K562 (cell line): ENCODE results near the gene CEP43. TPM values are rescaled to one million over a fixed set of nuclear protein-coding genes. Genes with fewer than 3 reads are reported as not detected.

ENCODE experiments used
- CC2D1A ChIP-seq: fragments of 450-650 bp; IDR thresholded peaks from 2 replicates; pipeline ENCODE4 v1.6.1; 2017; ENCODE audit warnings: mild to moderate bottlenecking
- MED1 ChIP-seq: sonication (generic); formaldehyde crosslinking; IDR thresholded peaks from 2 replicates; pipeline ENCODE4 v1.8.1; 2023; ENCODE audit warnings: missing genetic modification reagents, borderline replicate concordance
- MTA1 ChIP-seq: fragments of 450-650 bp; IDR thresholded peaks from 2 replicates; pipeline ENCODE4 v1.6.1; 2017; ENCODE audit warnings: borderline replicate concordance
- NR1H2 ChIP-seq: sonication (generic); formaldehyde crosslinking; IDR thresholded peaks from 2 replicates; pipeline ENCODE4 v1.4.0; 2020; ENCODE audit warnings: mild to moderate bottlenecking, missing genetic modification reagents
- NRF1 ChIP-seq, 2 experiments: fragments of 450-650 bp; IDR thresholded peaks in 1 of 2; conservative IDR thresholded peaks in 1 of 2; 2 replicates each; pipeline ENCODE4 v1.6.1; 2014; ENCODE audit warnings: mild to moderate bottlenecking in 2 of 2
- PTRF ChIP-seq: fragments of 450-650 bp; IDR thresholded peaks from 2 replicates; pipeline ENCODE4 v1.6.1; 2016; ENCODE audit warnings: mild to moderate bottlenecking, missing genetic modification characterization, missing compliant biosample characterization
- RBM14 ChIP-seq: fragments of 200-400 bp; formaldehyde crosslinking; IDR thresholded peaks from 2 replicates; pipeline ENCODE4 v1.6.1; 2018; ENCODE audit warnings: low read depth, mild to moderate bottlenecking, low read length, moderate library complexity, borderline replicate concordance; ENCODE audit not compliant: insufficient read depth
- RCOR1 ChIP-seq, 2 experiments: IDR thresholded peaks; 2 replicates each; pipeline ENCODE4 v1.6.1; 2012; ENCODE audit warnings: low read depth in 2 of 2, low read length in 2 of 2, borderline replicate concordance in 1 of 2, improper control_type of control experiment in 1 of 2
- U2AF2 ChIP-seq: fragments of 200-400 bp; formaldehyde crosslinking; optimal IDR thresholded peaks from 2 replicates; pipeline ENCODE3; 2017; ENCODE audit warnings: low read depth, mild to moderate bottlenecking, low read length
- ZNF232 ChIP-seq: sonication (generic); formaldehyde crosslinking; IDR thresholded peaks from 2 replicates; pipeline ENCODE4 v1.8.0; 2022; ENCODE audit warnings: mild to moderate bottlenecking, missing genetic modification reagents
- ZNF41 ChIP-seq: fragments of 250-450 bp; sonication (Bioruptor Pico); conservative IDR thresholded peaks from 2 replicates; pipeline ENCODE4 v1.4.0; 2020; ENCODE audit warnings: mild to moderate bottlenecking
- ZNF77 ChIP-seq: fragments of 250-450 bp; sonication (Bioruptor Pico); IDR thresholded peaks from 2 replicates; pipeline ENCODE4 v1.5.0; 2020
- polyA plus RNA-seq, 8 experiments: library from polyadenylated mRNA; depleted of rRNA in 4 of 8; stranded (reverse) in 5 of 8; unstranded in 3 of 8; fragments of >200 nt; fragmentation: Nextera tagmentation in 2 of 8; fragmentation: Illumina TruSeq in 1 of 8; extraction: Ambion mirVana in 2 of 8; extraction: Trizol in 1 of 8; gene quantifications; 2 replicates each; pipeline versions ENCODE4 v1.2.1 to v1.2.3, GENCODE V29; 2011 to 2014; ENCODE audit warnings: inconsistent platforms in 1 of 8, missing spikeins in 1 of 8
- total RNA-seq, 7 experiments: library from RNA; depleted of rRNA in 6 of 7; stranded (reverse); fragments of >200 nt in 6 of 7; fragmentation: Illumina TruSeq in 2 of 7; extraction: Trizol in 2 of 7; gene quantifications; 2 replicates each; pipeline versions ENCODE4 v1.2.1 to v1.2.3, GENCODE V29; 2011 to 2021; ENCODE audit warnings: low replicate concordance in 1 of 7
- TF ChIP-seq, protein P1 (sequence below): sonication (generic); formaldehyde crosslinking; IDR thresholded peaks from 2 replicates; pipeline ENCODE4 v1.8.0; 2022; ENCODE audit warnings: mild to moderate bottlenecking, missing genetic modification reagents
- TF ChIP-seq, protein P2 (sequence below): sonication (generic); formaldehyde crosslinking; IDR thresholded peaks from 2 replicates; pipeline ENCODE4 v1.9.0; 2022; ENCODE audit warnings: mild to moderate bottlenecking, missing genetic modification reagents
- TF ChIP-seq, protein P3 (sequence below): fragments of 250-450 bp; sonication (Bioruptor Pico); IDR thresholded peaks from 2 replicates; pipeline ENCODE4 v1.9.0; 2021; ENCODE audit warnings: mild to moderate bottlenecking, inconsistent platforms
- TF ChIP-seq, protein P4 (sequence below): sonication (generic); formaldehyde crosslinking; IDR thresholded peaks from 2 replicates; pipeline ENCODE4 v1.8.0; 2023; ENCODE audit warnings: mild to moderate bottlenecking, missing genetic modification reagents

Gene CEP43
- total and polyA plus RNA-seq, 9 of the 15 experiments (the other 6 are each of a cell fraction or from before 2014, with no cell fraction given), result 15.2 to 55.7 (median 47.4) TPM

DNA sequence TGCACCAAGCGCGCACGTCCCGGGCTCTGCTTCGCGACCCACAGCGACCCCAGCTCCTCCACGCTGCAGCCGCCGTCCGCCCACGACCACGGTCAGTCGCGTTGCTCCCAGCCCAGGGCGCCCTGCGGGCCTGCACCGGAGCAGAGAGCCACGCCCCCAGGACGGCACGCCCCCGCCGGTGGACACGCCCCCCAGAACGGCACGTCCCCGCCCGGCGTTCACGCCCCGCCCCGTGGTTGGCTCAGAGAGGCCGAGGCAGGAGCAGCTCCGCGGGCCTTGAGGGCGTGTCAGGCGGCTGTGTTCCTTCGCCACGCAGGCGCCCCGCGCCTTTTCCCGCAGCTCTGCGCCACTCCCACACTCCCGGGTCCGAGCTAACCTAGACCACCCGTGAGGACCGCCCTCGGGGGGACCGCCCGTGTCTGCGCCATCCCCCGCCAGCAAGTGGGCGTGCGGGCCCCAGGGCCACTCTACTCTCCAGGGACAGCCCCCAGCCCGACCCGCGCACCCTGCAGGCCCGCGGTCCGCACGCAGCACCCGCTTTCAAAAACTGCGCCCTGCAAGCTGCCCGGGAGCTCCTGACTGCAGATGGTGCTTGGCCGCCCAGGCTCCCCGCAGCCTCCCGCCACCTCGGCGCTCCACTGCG is 42.6 kb upstream of the CEP43 start, which contains the start of gene RNASET2 (continued):
- TF ChIP-seq, protein P1, sequence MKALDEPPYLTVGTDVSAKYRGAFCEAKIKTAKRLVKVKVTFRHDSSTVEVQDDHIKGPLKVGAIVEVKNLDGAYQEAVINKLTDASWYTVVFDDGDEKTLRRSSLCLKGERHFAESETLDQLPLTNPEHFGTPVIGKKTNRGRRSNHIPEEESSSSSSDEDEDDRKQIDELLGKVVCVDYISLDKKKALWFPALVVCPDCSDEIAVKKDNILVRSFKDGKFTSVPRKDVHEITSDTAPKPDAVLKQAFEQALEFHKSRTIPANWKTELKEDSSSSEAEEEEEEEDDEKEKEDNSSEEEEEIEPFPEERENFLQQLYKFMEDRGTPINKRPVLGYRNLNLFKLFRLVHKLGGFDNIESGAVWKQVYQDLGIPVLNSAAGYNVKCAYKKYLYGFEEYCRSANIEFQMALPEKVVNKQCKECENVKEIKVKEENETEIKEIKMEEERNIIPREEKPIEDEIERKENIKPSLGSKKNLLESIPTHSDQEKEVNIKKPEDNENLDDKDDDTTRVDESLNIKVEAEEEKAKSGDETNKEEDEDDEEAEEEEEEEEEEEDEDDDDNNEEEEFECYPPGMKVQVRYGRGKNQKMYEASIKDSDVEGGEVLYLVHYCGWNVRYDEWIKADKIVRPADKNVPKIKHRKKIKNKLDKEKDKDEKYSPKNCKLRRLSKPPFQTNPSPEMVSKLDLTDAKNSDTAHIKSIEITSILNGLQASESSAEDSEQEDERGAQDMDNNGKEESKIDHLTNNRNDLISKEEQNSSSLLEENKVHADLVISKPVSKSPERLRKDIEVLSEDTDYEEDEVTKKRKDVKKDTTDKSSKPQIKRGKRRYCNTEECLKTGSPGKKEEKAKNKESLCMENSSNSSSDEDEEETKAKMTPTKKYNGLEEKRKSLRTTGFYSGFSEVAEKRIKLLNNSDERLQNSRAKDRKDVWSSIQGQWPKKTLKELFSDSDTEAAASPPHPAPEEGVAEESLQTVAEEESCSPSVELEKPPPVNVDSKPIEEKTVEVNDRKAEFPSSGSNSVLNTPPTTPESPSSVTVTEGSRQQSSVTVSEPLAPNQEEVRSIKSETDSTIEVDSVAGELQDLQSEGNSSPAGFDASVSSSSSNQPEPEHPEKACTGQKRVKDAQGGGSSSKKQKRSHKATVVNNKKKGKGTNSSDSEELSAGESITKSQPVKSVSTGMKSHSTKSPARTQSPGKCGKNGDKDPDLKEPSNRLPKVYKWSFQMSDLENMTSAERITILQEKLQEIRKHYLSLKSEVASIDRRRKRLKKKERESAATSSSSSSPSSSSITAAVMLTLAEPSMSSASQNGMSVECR, result peak; percentile 98
- TF ChIP-seq PTRF (tag) (no peak), MED1 (CRISPR knock-in tag) (no peak), ZNF41 (CRISPR knock-in tag) (no peak), RBM14 (no peak), MTA1 (0 out of 2 replicates have a peak, but pooled peaks have one; percentile 2), U2AF2 (no peak), NRF1 (conservative IDR thresholded peaks at IDR 0.05 in 1 of 2, IDR thresholded peaks at IDR 0.05 in 1 of 2) (peak; percentile 93 to 94), ZNF77 (peak; percentile 85; the same call in 1 of the 2 replicates), NR1H2 (CRISPR knock-in tag) (no peak; the same call in 1 of the 2 replicates), RCOR1 (IDR thresholded peaks at IDR 0.05; ENCODE audit: borderline replicate concordance in 1 of 2, low read depth in 2 of 2, low read length in 2 of 2) (peak in 1 of 2 experiments; percentile 18; a peak in 1 of 4 replicates), CC2D1A (no peak), ZNF232 (CRISPR knock-in tag) (0 out of 2 replicates have a peak, but pooled peaks have one; percentile 26)
- TF ChIP-seq, protein P2, sequence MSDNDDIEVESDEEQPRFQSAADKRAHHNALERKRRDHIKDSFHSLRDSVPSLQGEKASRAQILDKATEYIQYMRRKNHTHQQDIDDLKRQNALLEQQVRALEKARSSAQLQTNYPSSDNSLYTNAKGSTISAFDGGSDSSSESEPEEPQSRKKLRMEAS, result peak; percentile 92
- TF ChIP-seq, protein P3, sequence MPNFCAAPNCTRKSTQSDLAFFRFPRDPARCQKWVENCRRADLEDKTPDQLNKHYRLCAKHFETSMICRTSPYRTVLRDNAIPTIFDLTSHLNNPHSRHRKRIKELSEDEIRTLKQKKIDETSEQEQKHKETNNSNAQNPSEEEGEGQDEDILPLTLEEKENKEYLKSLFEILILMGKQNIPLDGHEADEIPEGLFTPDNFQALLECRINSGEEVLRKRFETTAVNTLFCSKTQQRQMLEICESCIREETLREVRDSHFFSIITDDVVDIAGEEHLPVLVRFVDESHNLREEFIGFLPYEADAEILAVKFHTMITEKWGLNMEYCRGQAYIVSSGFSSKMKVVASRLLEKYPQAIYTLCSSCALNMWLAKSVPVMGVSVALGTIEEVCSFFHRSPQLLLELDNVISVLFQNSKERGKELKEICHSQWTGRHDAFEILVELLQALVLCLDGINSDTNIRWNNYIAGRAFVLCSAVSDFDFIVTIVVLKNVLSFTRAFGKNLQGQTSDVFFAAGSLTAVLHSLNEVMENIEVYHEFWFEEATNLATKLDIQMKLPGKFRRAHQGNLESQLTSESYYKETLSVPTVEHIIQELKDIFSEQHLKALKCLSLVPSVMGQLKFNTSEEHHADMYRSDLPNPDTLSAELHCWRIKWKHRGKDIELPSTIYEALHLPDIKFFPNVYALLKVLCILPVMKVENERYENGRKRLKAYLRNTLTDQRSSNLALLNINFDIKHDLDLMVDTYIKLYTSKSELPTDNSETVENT (CRISPR knock-in tag), result peak; percentile 25; the same call in 1 of the 2 replicates
- TF ChIP-seq, protein P4, sequence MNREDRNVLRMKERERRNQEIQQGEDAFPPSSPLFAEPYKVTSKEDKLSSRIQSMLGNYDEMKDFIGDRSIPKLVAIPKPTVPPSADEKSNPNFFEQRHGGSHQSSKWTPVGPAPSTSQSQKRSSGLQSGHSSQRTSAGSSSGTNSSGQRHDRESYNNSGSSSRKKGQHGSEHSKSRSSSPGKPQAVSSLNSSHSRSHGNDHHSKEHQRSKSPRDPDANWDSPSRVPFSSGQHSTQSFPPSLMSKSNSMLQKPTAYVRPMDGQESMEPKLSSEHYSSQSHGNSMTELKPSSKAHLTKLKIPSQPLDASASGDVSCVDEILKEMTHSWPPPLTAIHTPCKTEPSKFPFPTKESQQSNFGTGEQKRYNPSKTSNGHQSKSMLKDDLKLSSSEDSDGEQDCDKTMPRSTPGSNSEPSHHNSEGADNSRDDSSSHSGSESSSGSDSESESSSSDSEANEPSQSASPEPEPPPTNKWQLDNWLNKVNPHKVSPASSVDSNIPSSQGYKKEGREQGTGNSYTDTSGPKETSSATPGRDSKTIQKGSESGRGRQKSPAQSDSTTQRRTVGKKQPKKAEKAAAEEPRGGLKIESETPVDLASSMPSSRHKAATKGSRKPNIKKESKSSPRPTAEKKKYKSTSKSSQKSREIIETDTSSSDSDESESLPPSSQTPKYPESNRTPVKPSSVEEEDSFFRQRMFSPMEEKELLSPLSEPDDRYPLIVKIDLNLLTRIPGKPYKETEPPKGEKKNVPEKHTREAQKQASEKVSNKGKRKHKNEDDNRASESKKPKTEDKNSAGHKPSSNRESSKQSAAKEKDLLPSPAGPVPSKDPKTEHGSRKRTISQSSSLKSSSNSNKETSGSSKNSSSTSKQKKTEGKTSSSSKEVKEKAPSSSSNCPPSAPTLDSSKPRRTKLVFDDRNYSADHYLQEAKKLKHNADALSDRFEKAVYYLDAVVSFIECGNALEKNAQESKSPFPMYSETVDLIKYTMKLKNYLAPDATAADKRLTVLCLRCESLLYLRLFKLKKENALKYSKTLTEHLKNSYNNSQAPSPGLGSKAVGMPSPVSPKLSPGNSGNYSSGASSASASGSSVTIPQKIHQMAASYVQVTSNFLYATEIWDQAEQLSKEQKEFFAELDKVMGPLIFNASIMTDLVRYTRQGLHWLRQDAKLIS (CRISPR knock-in tag), result peak; percentile 91; the same call in 1 of the 2 replicates
